WTC11 (cell line): ENCODE measurements around the gene SLC10A3.

Experiments used
- CTCF ChIP-seq: fragments of 200-600 bp; IDR thresholded peaks from 2 replicates; pipeline ENCODE4 v1.8.0; 2022; ENCODE audit warnings: antibody characterized with exemption
- ESRRA ChIP-seq: sonication (generic); formaldehyde crosslinking; IDR thresholded peaks from 2 replicates; pipeline ENCODE4 v1.8.1; 2022; ENCODE audit warnings: mild to moderate bottlenecking, missing genetic modification reagents, borderline replicate concordance
- JUN ChIP-seq: sonication (generic); formaldehyde crosslinking; IDR thresholded peaks from 2 replicates; pipeline ENCODE4 v1.8.0; 2023; ENCODE audit warnings: mild to moderate bottlenecking, missing genetic modification reagents
- PRRX2 ChIP-seq: fragments of 250-450 bp; sonication (Bioruptor Pico); IDR thresholded peaks from 2 replicates; pipeline ENCODE4 v1.8.0; 2021; ENCODE audit warnings: mild to moderate bottlenecking
- RELA ChIP-seq: sonication (generic); formaldehyde crosslinking; IDR thresholded peaks from 2 replicates; pipeline ENCODE4 v1.8.1; 2022; ENCODE audit warnings: missing genetic modification reagents, mild to moderate bottlenecking, borderline replicate concordance
- USF1 ChIP-seq: sonication (generic); formaldehyde crosslinking; IDR thresholded peaks from 2 replicates; pipeline ENCODE4 v1.8.0; 2022; ENCODE audit warnings: mild to moderate bottlenecking, missing genetic modification reagents
- ZNF281 ChIP-seq: sonication (generic); formaldehyde crosslinking; IDR thresholded peaks from 2 replicates; pipeline ENCODE4 v1.8.0; 2023; ENCODE audit warnings: mild to moderate bottlenecking, missing genetic modification reagents
- ZNF317 ChIP-seq: sonication (generic); formaldehyde crosslinking; IDR thresholded peaks from 2 replicates; pipeline ENCODE4 v1.8.1; 2023; ENCODE audit warnings: low read depth, mild to moderate bottlenecking, moderate library complexity, missing genetic modification reagents, borderline replicate concordance
- ZNF416 ChIP-seq: fragments of 250-450 bp; sonication (Bioruptor Pico); IDR thresholded peaks from 2 replicates; pipeline ENCODE4 v1.9.0; 2021; ENCODE audit warnings: mild to moderate bottlenecking, inconsistent platforms

- TF ChIP-seq ZNF317 (CRISPR knock-in tag) (no peak), RELA (no peak), USF1 (CRISPR knock-in tag) (no peak), CTCF (no peak), ESRRA (CRISPR knock-in tag) (no peak), ZNF416 (no peak), ZNF281 (CRISPR knock-in tag) (no peak), PRRX2 (no peak), JUN (no peak)
These were observed 48.6 kb upstream of the SLC10A3 start for GRCh38 chrX:154539077-154539476.
